GM21723 (cell line): ENCODE data around the gene CACNA1C.

Experiments
- ATAC-seq: cut with Tn5 transposase; IDR thresholded peaks from one replicate; pipeline ENCODE4 v1.9.1; 2021; ENCODE audit warnings: mild to moderate bottlenecking, moderate library complexity; ENCODE audit not compliant: unreplicated experiment

The CACNA1C gene

DNA sequence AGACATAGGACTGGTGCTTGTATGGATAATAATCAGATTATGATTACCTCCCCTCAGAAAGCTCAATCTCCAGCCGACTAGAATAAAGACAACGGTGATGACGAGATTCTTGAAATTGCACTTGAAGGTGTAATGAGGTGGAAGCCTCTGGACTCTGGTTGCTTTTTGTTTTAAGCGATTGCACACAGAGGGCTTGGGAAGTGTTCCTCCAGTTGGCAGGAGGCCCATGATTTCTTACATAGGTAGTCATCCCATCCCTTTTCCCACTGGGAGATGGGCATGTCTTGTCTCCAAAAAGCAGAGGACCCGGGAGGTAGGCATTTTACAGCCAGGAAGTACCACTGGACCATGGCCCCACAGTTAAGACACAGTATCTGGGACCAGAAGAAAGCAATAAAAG is 576.3 kb downstream of the CACNA1C start:
- no peak for ATAC-seq

DNA sequence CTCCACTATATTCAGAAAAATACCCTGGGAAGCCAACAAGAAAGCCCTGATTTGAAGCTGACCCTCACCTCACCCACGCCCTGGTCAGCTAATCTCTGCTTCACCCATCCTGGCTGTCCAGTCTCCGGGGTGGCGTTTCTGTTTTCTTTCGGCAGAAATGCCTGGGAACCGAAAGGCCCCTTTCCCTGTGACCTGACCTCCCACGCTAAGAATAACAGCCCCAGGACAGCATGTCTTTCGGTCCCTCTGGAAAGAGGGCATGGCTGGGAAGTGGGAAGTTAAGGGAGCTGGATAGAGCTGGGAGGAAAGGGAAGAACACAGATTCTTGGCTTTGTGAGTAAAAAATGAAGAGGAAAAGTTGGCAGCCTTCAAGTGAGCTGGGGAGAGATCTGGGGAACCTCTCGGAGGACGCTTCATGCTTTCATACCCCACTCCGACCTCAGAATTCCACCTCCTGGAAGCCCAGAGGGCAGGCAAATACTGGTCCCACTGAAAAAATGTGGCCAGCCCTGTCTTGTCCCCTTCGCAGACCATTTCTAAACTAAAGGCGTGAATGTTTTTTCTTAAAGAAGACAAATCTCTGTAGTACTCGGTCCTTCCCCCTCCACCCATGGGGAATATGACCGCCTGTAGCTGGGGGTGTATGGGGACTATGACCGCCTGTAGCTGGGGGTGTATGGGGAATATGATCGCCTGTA is 579.0 kb downstream of the CACNA1C start:
- ATAC-seq = no peak

DNA sequence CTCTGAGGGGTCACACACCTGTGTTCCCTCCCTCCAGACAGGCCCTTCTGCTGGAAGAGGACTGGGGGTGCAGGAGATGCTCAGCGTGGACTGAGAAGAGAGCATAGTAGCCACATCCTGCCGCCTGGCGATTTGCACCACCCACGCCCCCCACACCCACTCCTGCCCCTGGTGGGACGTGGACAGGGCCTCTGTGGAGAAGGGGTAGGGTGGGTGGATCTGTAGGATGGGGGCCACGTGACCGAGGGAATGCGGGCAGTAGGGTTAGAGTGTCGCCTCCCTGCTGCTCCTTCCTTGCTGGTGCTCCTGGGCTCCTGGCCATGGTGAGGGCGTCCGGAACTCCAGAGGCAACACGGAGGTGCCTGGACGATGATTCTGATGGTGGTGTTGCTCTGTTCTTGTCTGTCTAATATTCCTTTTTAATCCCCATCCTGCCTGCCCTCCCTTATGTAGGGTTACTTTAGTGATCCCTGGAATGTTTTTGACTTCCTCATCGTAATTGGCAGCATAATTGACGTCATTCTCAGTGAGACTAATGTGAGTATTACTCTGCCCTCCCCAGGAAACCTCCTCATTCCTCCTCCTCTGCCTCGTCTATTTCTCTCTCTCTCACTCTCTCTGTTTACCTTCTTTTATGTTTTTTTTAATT is 580.5 kb downstream of the CACNA1C start:
- no peak for ATAC-seq

DNA sequence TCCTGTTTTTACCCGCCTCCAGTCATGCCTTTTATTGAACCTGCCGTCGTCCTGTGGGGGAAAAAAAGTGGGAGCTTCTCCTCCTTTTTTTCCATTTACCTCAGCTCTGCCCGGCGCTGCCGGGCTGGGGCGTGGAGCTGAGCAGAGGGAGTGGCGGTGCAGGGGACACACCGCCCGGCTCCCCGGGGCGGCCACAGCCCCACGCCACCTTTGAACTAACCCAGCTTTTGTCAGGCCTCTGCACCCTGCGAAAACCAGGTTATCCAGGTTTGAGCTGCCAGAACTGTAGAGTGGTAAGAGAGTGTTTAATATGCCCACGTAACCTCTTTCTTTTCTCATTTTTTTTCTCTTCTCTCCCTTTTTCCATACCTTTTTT is 581.0 kb downstream of the CACNA1C start:
- ATAC-seq = no peak

DNA sequence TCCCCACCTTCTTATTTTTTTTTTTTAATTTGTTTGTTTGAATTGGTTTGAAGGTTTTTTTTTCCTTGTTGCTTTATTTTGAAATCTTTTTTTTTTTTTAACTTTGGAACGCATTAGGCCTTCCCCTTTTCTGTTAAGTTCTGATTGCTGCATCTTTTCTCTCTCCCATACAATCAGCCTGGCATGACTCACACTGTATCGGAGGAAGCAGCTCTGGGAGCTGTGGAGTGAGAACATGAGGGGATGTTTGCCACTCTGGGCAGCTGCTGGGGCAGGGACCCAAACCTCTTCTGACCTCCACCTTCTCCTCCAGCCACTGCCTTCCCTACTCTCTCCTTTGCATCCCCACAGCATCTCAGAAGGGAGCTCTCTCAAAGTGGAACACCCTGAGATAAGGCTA is 581.7 kb downstream of the CACNA1C start:
- ATAC-seq = no peak

DNA sequence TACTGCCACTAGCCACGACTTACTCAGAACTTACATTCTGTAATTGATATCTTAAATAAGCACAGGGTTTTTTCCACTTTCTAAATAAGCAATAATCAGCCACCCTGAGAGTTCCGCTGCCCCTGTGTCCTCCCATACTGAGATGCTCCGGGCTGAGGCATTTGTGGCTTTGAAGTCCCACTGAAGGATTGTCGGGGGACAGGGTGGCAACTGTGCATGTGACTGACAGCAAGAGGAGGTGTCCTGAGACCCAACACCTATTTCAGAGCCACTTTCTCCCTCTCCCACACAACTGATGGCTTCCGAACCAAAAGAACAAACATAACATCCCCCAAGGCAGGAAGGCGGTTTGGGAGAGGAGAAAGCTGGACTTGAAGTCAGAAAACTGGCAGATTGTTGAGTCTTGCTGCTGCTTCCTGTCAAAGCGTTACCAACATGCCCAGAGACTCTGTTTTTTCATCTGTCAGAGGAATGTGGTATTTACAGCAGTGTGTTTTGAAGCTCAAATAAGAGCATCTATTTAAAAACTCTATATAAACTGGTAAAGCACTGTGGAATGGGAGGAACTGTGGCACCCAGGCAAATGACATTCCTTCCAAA is 584.1 kb downstream of the CACNA1C start:
- ATAC-seq = no peak

DNA sequence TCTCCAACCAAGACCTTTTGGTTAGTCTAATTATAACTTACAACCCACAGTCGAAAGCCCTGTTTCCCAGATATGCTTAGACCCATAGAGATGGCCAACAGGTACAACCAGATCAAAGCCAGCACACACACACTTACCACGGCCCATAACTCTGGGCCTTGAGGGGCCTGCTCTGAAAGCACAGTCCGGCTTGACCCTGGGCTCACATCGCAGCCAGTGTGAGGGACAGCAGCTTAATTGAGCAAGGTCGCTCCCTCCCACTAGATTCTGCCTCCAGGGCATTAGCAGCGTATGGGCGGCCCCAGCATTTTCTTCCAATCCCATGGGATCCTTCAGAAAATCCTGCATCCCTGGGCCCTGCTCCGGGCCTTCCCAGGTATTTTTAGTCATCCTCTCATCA is 584.6 kb downstream of the CACNA1C start:
- ATAC-seq = no peak

DNA sequence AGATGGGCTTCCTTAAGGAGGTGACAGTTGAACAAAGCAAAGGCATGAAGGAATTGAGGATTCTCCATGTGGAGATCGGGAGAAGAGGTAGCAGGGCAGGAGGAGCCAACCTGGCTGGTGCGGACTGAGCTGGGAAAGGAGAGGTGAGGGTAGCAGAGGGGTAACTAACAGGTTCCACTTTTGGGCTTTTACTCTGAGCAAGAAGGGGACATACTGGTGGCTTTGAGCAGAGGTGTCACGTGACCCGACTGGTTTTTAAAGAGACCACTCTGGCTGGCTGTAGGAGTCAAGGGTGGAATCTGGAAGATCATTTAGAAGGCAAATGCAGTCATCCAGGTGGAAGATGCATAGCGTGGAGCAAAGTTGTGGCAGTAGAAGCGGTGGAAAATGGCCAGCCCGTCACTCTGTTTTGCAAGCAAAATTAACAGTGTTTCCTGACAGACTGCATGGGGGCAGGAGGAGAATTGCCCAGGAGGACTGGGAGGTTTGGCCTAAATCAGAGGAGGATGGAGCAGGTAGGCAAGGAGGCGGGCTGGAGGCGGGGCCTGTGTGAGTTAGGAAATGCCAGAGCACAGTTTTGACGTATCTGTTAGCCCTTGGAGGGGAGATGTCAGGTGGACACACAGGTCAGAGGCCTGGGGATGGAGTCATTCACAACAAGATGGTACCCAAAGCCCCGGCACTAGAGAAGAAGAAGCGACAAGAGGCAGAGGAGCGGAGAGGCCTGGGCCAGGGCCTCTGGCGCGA is 585.7 kb downstream of the CACNA1C start:
- no peak for ATAC-seq

DNA sequence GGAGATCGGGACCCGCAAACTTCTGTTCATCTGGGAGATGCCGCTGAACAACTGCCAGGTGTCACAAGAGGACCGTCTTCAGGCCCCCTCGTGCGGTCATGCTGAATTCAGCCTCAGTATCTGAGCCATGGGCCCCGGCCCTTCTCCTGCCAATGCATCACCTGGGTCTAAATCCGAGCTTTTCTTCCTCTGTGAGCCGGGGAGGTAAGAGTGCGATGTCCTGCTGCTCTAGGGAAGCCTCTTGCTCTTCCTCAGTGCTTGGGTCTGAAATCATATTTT is 586.2 kb downstream of the CACNA1C start:
- no peak for ATAC-seq

DNA sequence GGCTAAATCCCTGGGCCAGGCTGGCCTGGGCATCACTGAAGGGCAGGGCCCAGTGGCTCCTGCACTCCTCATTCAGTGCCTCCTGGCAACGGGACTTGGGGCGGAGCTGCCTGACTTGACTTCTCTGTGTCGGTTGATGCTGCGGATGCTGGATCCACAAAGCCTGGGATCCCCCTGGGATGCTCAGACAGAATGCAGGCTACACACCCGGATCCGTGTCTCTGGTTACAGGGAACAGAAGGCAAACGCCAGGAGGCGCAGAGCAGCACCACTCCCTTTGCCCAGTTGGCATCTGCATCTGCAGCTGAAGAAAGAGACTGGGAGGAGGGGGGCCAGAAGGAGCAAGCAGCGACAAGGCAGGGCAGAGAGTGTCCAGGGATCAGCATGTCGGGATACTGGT is 587.5 kb downstream of the CACNA1C start:
- no peak for ATAC-seq

DNA sequence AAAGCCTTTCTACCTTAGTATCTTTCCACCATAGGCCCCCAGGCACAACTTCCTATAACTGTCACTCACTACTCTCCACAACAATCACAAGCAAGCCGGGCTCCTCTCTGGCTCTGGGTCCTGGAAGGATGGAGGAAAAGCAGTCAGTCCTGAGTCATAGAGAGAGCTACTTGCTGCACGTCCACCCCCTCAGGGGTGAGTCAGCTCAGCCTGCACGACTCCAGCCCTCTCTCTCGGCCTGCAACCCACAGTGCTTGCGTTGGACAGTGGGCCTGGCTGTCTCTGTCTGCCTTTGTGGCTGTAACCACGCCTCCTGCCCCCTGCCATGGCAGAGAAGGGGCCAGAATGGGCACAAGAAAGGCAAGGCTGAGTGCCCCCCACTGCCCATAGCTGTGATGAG is 587.9 kb downstream of the CACNA1C start:
- ATAC-seq = no peak

DNA sequence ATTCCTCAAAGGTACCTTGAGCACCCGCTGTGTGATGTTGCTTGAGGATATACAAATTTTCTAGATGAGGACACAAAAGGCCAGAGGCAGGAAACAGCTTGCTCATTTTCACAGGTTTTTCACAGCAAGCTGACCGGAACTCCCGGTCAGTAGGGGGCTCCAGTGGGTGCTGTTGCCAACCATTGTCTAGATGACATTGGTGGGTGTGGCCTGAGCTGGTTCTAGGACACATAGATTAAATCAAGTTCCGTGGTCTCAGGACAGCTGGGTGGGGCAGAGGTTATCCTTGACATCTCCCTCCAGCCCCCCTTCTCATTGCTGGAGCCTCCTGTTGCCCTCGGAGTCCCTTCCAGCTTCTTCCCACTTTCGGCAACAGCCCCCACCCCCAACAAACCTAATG is 588.4 kb downstream of the CACNA1C start:
- no peak for ATAC-seq

DNA sequence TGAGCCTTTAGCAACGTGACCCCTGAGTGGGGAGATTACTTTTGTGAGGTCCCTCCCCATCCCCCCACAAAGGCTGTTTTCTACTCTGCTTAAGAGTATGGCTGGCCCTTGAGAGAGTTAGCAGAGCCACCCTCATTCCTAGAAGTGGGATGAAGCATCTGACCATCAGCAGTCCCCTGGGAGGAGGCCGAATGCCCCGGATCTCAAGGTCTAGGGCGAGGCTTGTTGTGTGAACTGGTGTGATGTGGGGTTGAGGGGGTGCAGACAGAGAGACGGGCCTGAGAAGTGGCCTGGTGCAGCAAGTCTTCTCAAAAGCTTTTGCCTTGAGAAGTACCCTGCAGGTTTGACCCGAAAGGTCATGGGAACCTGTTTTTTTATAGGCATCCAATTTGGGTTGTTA is 589.0 kb downstream of the CACNA1C start:
- no peak for ATAC-seq

DNA sequence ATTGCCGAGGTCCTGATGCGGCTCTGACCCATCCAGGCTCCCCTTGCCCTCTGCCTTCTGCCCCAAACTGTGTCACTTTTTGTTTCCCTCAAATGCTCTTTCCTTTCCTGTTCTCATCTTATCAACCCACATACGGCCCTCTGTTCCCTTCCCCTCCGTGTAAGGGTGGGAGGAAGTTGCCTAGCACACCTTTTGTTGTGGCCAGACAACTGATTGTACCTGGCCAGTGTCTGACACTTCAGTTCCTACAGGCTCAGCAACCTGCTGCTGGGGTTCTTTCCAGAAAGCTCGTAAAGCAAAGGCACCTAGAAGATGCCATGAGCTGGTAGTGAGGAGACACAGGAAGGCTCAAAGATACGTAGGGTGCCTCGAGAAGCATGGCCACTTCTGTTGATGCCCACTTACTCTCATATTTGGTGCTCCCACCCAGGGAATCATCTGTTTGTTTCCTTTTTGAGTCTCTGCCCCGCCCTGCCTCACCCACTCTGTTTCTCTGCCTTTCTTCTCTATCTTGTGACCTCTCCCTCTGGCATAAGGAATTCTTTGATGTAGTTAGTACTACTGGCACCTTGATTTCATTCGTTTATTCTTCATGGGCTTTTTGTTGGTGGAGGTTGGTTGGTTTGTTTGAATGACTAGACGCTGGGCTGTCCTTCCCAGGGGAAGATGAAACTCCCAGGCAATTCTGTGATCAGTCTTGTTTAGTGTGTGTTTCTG is 589.5 kb downstream of the CACNA1C start:
- no peak for ATAC-seq

DNA sequence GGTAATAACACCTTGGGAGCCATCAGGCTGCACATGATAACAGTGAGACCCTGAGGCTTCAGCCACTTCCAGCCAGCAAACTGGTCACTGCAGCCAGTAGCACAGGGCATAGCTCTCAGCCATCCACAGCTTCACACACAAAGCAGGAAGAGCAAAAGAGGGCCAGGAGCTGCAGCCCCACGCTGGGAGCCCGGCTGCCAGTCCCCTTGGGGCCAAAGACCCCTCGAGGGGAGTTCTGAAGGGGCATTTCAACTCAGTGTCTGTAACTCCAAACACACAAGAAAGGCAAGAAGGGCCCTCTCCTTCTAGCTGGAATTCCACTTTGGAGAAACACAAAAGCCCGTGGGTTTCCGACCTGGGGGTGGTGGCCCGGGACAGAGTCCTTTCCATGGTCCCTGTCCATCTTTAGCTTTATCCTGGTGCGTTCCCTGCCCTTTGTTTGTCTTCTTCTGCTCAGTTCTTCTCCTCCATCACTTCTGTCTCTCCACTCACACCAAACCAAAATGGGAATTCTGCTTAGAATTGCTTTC is 590.2 kb downstream of the CACNA1C start:
- no peak for ATAC-seq

DNA sequence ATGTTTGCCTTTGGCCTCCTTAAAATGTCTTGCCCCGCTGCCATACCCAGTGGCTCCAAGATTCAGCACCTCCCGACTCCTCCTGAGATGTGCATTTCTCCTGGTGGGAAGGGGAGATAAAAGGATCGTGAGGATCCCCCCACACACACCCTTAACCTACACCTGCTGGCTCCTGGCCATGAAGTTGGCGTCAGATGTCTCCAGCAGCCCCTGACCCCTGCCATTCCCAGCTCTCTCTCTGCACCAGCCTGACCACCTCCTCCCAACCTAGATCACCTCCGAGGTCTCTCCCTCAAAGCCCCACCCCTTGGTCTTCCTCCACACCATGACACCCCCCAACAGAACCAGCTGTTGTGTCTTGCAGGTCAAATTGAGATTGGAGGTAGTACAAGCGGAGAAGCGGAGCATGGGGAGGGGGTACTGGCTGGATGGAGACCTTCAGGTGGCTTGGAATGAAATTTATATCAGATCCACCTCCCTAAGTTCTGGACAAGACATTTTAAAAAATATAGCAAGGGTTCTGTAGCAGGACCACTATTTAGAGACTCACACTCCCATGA is 590.9 kb downstream of the CACNA1C start:
- ATAC-seq = no peak

DNA sequence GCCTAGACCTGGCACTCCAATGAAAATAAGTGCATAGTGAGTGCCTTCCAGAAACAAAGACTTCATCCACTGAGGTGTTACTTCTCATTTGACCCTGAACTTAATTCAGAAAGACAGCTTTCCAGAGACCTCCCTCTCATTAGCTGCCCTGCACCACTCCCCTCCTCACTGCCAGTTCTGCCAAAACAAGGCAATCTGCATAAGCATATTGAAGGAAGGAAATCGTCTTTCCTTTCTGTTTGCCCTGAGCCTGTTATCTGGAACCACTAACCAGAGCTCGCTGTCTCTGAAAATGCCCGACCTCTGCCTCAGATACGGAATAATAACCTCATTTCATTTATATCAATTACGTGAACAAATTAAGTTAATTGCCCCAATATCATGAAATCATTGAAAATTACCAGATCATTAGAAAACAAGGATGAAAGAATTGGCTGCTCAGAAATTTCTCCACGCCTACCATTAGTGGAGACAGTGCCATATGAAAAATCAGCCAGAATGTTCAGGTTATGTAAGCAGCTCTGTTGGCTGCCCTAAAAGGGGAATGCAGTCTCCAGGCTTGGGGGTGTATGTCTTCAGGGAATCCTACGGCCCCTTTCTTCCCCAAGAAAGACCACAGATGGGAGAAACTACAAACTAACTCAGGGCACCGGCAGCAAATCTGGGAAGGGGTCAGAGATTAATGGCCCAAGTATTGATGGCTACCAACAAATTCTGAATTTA is 592.1 kb downstream of the CACNA1C start:
- ATAC-seq = no peak

DNA sequence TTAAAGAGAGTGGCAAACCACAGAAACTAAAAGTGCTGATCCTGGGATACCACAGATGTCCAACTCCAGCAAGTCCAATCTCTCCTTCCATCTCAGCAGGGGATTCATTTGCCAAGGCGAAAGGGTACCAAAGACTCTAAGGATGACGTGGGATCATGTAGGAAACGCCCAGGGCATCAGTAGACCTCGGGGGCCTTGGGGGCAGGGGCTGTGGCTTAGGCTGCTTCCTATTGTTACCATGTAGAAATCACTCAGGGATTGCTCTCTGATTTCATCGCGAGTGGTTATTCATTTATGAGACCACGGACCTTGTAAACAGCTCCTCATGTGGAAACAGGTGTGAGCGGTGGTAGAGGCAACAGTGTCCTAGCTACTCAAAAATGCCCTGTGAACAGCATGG is 592.7 kb downstream of the CACNA1C start:
- ATAC-seq = no peak

DNA sequence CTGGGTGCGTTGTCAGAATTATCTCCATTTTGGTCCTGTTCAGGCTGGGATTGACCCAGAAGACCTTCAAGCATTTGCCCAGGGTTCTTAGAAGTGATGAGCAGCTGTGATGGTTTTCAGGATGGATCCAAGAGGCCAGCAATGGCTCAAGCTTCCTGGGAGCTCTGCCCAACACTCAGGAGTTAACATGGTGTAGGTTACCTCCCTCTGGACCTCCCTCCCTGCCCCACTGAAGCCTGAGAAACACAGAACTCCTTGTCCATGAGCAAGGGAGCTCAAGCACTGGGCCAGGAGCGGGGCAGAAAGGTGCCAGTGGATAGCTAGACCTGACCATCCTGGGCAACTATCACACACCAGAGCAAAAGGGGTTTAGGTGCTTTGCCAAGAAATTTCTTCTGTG is 593.6 kb downstream of the CACNA1C start:
- ATAC-seq = no peak

DNA sequence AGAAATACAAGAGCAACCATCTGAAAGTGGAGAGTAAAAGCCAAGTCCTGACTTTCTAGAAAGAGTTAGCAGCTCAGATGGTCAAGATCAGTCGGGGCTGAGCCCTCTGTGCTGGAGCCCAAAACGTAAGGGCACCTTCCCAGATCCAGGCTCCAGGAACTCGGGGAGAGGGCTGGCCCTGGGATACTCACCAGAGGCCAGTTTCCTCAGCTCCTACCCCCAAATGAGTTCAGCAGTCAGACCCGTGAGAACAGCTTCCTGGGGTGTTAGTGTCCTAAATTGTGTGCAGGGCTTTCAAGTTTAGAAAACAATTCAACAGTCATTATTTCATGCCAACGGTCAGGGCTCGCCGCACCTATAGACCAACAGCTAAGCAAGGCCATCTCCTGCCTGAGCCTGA is 594.4 kb downstream of the CACNA1C start:
- ATAC-seq = no peak
